Transverse colon (tissue), 4 donors: ENCODE data around the gene SLC26A9. TPM values are rescaled to one million over a fixed set of nuclear protein-coding genes. Genes with fewer than 3 reads are reported as not detected.

ENCODE experiments used
- DNase-seq: peaks from one replicate; pipeline ENCODE4 v3.0.0-alpha.2; 2019
- H3K27ac ChIP-seq, 4 donors: fragments of 200-600 bp; sonication (generic); 2 replicates each; pipeline ENCODE4 v1.5.1; 2016 to 2018; ENCODE audit warnings: inconsistent platforms in 4 of 4
- H3K27me3 ChIP-seq: fragments of 200-600 bp; sonication (generic); 2 replicates; pipeline ENCODE4 v1.5.1; 2017; ENCODE audit warnings: inconsistent platforms
- H3K36me3 ChIP-seq, 4 donors: fragments of 200-600 bp; sonication (generic); 2 replicates each; pipeline ENCODE4 v1.5.1; 2017 to 2019; ENCODE audit warnings: inconsistent platforms in 4 of 4
- H3K4me1 ChIP-seq, 4 donors: fragments of 200-600 bp; sonication (generic); 2 replicates each; pipeline ENCODE4 v1.5.1; 2017 to 2020; ENCODE audit warnings: inconsistent platforms in 4 of 4
- H3K4me3 ChIP-seq, 4 donors: fragments of 200-600 bp; sonication (generic); 1 replicate in 1 of 4; 2 replicates in 3 of 4; pipeline versions ENCODE4 v1.5.1 to v1.6.1; 2017 to 2019; ENCODE audit warnings: inconsistent platforms in 4 of 4
- H3K9me3 ChIP-seq, 2 donors: fragments of 200-600 bp; sonication (generic); 2 replicates each; pipeline ENCODE4 v1.5.1; 2017 to 2019; ENCODE audit warnings: inconsistent platforms in 2 of 2
- CTCF ChIP-seq, 5 experiments: fragments of 200-600 bp in 3 of 5; fragments of 450-650 bp in 2 of 5; sonication (generic) in 3 of 5; IDR thresholded peaks; 1 replicate in 2 of 5; 2 replicates in 3 of 5; pipeline ENCODE4 v1.5.1; 2016 to 2017; ENCODE audit warnings: antibody characterized with exemption in 5 of 5, inconsistent platforms in 3 of 5, mild to moderate bottlenecking in 2 of 5, moderate library complexity in 1 of 5
- EP300 ChIP-seq: sonication (generic); formaldehyde crosslinking; IDR thresholded peaks from one replicate; pipeline ENCODE4 v1.6.1; 2017; ENCODE audit warnings: antibody characterized with exemption, low read depth
- POLR2A ChIP-seq: fragments of 450-650 bp; IDR thresholded peaks from one replicate; pipeline ENCODE4 v1.6.1; 2016; ENCODE audit warnings: antibody characterized with exemption, mild to moderate bottlenecking, moderate library complexity
- POLR2AphosphoS5 ChIP-seq, 3 donors: sonication (generic); formaldehyde crosslinking; IDR thresholded peaks; one replicate each; pipeline ENCODE4 v1.6.1; 2016; ENCODE audit warnings: antibody characterized with exemption in 3 of 3
- WGBS, 2 donors: methylation state at CpG; one replicate each; pipeline ENCODE4 v1.1.5; 2018; ENCODE audit warnings: low coverage in 1 of 2; 5-methylcytosine and 5-hydroxymethylcytosine counted together
- in situ Hi-C, 4 donors: fragments of 200-750 bp; cut with MboI; loops; one replicate each; pipeline versions ENCODE4 v1.15.0 to v1.15.1; 2017; ENCODE audit warnings: low sequenced_read_pairs in 3 of 4, low pct_ligation_motif_present in 1 of 4, low pct_unique_long_range_greater_than_20kb in 1 of 4
- intact Hi-C: fragments of 100-400 bp; cut with DNase I; formaldehyde crosslinking; loops from one replicate; pipeline ENCODE4 v1.15.1; 2023; ENCODE audit warnings: low total_unique reads
- total RNA-seq, 4 donors: library from RNA; depleted of rRNA; stranded (reverse); fragments of >200 nt; gene quantifications; one replicate each; pipeline ENCODE4 v1.1.0, GENCODE V29; 2016

Gene SLC26A9
- total RNA-seq, 4 donors from 2014 or later, result not detected

GRCh38 chr1:205950280-205950679, 7.0 kb upstream of the SLC26A9 start:
- H3K27me3 ChIP-seq, result no peaks in the 10 kb centered on the region
- H3K9me3 ChIP-seq, result no peaks in the 10 kb centered on the region
- no peak overlapping the region for H3K4me3 ChIP-seq
- intact Hi-C loops (no loop called here), in situ Hi-C loops (loop anchor here in 1 of 4 donors (25.0 kb wide), 1 partner anchor 163 kb away; the partner anchor contains the start of gene RAB29)
- WGBS, 2 donors, result 61% methylated on average over 8 of the region's 8 CpGs; no CpG with 5 or more reads in 1 of the 2 donors
- no peak overlapping the region for H3K27ac ChIP-seq
- no peaks in the 10 kb centered on the region for H3K4me1 ChIP-seq
- no peaks in the 10 kb centered on the region for H3K36me3 ChIP-seq
- peak; percentile 10 for DNase-seq
- TF ChIP-seq POLR2A (no peak), POLR2AphosphoS5 (IDR thresholded peaks at IDR 0.05) (no peak)

- no peaks in the 10 kb centered on the region for H3K36me3 ChIP-seq
- no peaks in the 10 kb centered on the region for H3K9me3 ChIP-seq
- TF ChIP-seq POLR2AphosphoS5 (IDR thresholded peaks at IDR 0.05) (no peak), POLR2A (no peak), EP300 (no peak), CTCF (IDR thresholded peaks at IDR 0.05) (no peak)
- in situ Hi-C loops (loop anchor here in 1 of 4 donors (25.0 kb wide), 1 partner anchor 162 kb away; the partner anchor contains the start of gene RAB29), intact Hi-C loops (no loop called here)
- DNase-seq, result no peak
- no peak overlapping the region for H3K4me3 ChIP-seq
- no peaks in the 10 kb centered on the region for H3K27me3 ChIP-seq
- WGBS, 2 donors, result 100% methylated on average over 1 of the region's 1 CpG; no CpG with 5 or more reads in 1 of the 2 donors
- H3K4me1 ChIP-seq, result no peaks in the 10 kb centered on the region
- no peak overlapping the region for H3K27ac ChIP-seq
Measured at GRCh38 chr1:205949753-205950152, 6.5 kb upstream of the SLC26A9 start.

- Histone ChIP-seq H3K4me3 (no peak overlapping the region), H3K9me3 (no peaks in the 10 kb centered on the region), H3K36me3 (no peaks in the 10 kb centered on the region), H3K27ac (no peak overlapping the region), H3K27me3 (peaks cover 4% of the 10 kb centered on the region), H3K4me1 (no peaks in the 10 kb centered on the region)
- TF ChIP-seq POLR2A, result no peak
- no peak for TF ChIP-seq EP300
- TF ChIP-seq POLR2AphosphoS5 (IDR thresholded peaks at IDR 0.05), result no peak
- no peak for TF ChIP-seq CTCF (IDR thresholded peaks at IDR 0.05)
- in situ Hi-C loops (no loop called here), intact Hi-C loops (no loop called here)
- DNase-seq, result no peak
- 86 to 92% methylated on average over 2 to 3 of the region's 3 CpGs for WGBS, 2 donors
Measured at GRCh38 chr1:205948886-205949285, 5.6 kb upstream of the SLC26A9 start.

GRCh38 chr1:205948039-205948438, 4.8 kb upstream of the SLC26A9 start:
- Histone ChIP-seq H3K9me3 (no peaks in the 10 kb centered on the region), H3K4me1 (no peaks in the 10 kb centered on the region), H3K4me3 (no peak overlapping the region), H3K27me3 (peaks cover 9% of the 10 kb centered on the region), H3K36me3 (no peaks in the 10 kb centered on the region), H3K27ac (no peak overlapping the region)
- TF ChIP-seq POLR2AphosphoS5 (IDR thresholded peaks at IDR 0.05) (no peak), CTCF (IDR thresholded peaks at IDR 0.05) (no peak), POLR2A (no peak)
- WGBS, 2 donors, result 63% methylated on average over 4 of the region's 4 CpGs; no CpG with 5 or more reads in 1 of the 2 donors
- no peak for DNase-seq
- intact Hi-C loops (no loop called here), in situ Hi-C loops (no loop called here)

- DNase-seq, result no peak
- in situ Hi-C loops (no loop called here), intact Hi-C loops (no loop called here)
- H3K27ac ChIP-seq, result no peak overlapping the region
- H3K36me3 ChIP-seq, result no peaks in the 10 kb centered on the region
- H3K4me3 ChIP-seq, result no peak overlapping the region
- no peaks in the 10 kb centered on the region for H3K9me3 ChIP-seq
- 50% methylated on average over 4 of the region's 4 CpGs; no CpG with 5 or more reads in 1 of the 2 donors for WGBS, 2 donors
- peaks cover 11% of the 10 kb centered on the region for H3K27me3 ChIP-seq
- no peaks in the 10 kb centered on the region for H3K4me1 ChIP-seq
- no peak for TF ChIP-seq POLR2A
- no peak for TF ChIP-seq CTCF (IDR thresholded peaks at IDR 0.05)
- TF ChIP-seq POLR2AphosphoS5 (IDR thresholded peaks at IDR 0.05), result no peak
- TF ChIP-seq EP300, result no peak
Measured at GRCh38 chr1:205947024-205947423, 3.8 kb upstream of the SLC26A9 start.
